Astrocyte (in vitro differentiated cells and primary cell): ENCODE measurements around the gene NKAIN2. TPM values are rescaled to one million over a fixed set of nuclear protein-coding genes. Genes with fewer than 3 reads are reported as not detected.
"Not testable (repeated sequence)": the region's sequence is repeated elsewhere in the genome, so short reads cannot be mapped to it uniquely, and the experiment has no call there.

ENCODE experiments used
- DNase-seq: peaks from one replicate; pipeline ENCODE4 v3.0.0-alpha.2; 2010; ENCODE audit warnings: low read depth
- FAIRE-seq: peaks from 2 replicates; lab custom pipeline; 2011; peaks lifted over from hg19 to GRCh38; lab: Jason Lieb, UNC
- H2AFZ ChIP-seq: 2 replicates; pipeline ENCODE4 v1.6.0; 2012; ENCODE audit warnings: low read depth, low read length, inconsistent platforms
- H3K27ac ChIP-seq: 2 replicates; pipeline ENCODE4 v1.5.1; 2011; ENCODE audit warnings: low read depth, low read length, inconsistent platforms
- H3K27me3 ChIP-seq: 2 replicates; pipeline ENCODE4 v1.6.0; 2011; ENCODE audit warnings: low read length, inconsistent platforms; ENCODE audit not compliant: insufficient read depth
- H3K36me3 ChIP-seq: 2 replicates; pipeline ENCODE4 v1.5.1; 2011; ENCODE audit warnings: low read length, inconsistent platforms; ENCODE audit not compliant: insufficient read depth
- H3K4me1 ChIP-seq: 2 replicates; pipeline ENCODE4 v1.5.1; 2011; ENCODE audit warnings: low read length, inconsistent platforms; ENCODE audit not compliant: insufficient read depth
- H3K4me2 ChIP-seq: 2 replicates; pipeline ENCODE4 v1.6.0; 2012; ENCODE audit warnings: low read length, inconsistent platforms
- H3K4me3 ChIP-seq: 2 replicates; pipeline ENCODE4 v1.5.1; 2011; ENCODE audit warnings: low read depth, mild to moderate bottlenecking, low read length, inconsistent platforms; ENCODE audit not compliant: insufficient read depth
- H3K79me2 ChIP-seq: 2 replicates; pipeline ENCODE4 v1.6.0; 2012; ENCODE audit warnings: mild to moderate bottlenecking, low read length, inconsistent platforms; ENCODE audit not compliant: insufficient read depth
- H3K9ac ChIP-seq: 2 replicates; pipeline ENCODE4 v1.6.0; 2012; ENCODE audit warnings: mild to moderate bottlenecking, low read length, inconsistent platforms
- H3K9me3 ChIP-seq: 2 replicates; pipeline ENCODE4 v1.5.1; 2012; ENCODE audit warnings: low read depth, mild to moderate bottlenecking, low read length, inconsistent platforms; ENCODE audit not compliant: insufficient read depth
- H4K20me1 ChIP-seq: 2 replicates; pipeline ENCODE4 v1.6.0; 2012; ENCODE audit warnings: low read length, inconsistent platforms; ENCODE audit not compliant: insufficient read depth
- H3K27ac Mint-ChIP-seq: one replicate; pipeline ENCODE4 v1.8.0; 2021; ENCODE audit warnings: mild to moderate bottlenecking, mixed read lengths; ENCODE audit not compliant: unreplicated experiment
- H3K27me3 Mint-ChIP-seq: one replicate; pipeline ENCODE4 v1.8.0; 2021; ENCODE audit warnings: low read depth, mixed read lengths; ENCODE audit not compliant: unreplicated experiment
- H3K36me3 Mint-ChIP-seq: one replicate; pipeline ENCODE4 v1.8.0; 2021; ENCODE audit warnings: low read depth, mixed read lengths; ENCODE audit not compliant: unreplicated experiment
- H3K4me1 Mint-ChIP-seq: one replicate; pipeline ENCODE4 v1.8.0; 2021; ENCODE audit warnings: low read depth, mixed read lengths; ENCODE audit not compliant: unreplicated experiment
- H3K4me3 Mint-ChIP-seq: one replicate; pipeline ENCODE4 v1.8.0; 2021; ENCODE audit warnings: mild to moderate bottlenecking, moderate library complexity, mixed read lengths; ENCODE audit not compliant: unreplicated experiment
- H3K9me3 Mint-ChIP-seq: one replicate; pipeline ENCODE4 v1.8.0; 2021; ENCODE audit warnings: mild to moderate bottlenecking, mixed read lengths; ENCODE audit not compliant: unreplicated experiment
- EZH2 ChIP-seq: IDR thresholded peaks from 2 replicates; pipeline ENCODE4 v1.6.1; 2012; ENCODE audit warnings: mild to moderate bottlenecking, low read length, inconsistent platforms; ENCODE audit not compliant: insufficient read depth
- total RNA-seq: library from RNA; stranded (reverse); gene quantifications from 2 replicates; pipeline ENCODE4 v1.2.1, GENCODE V29; 2021
- TF ChIP-seq, protein P1 (sequence below): IDR thresholded peaks from 2 replicates; pipeline ENCODE4 v1.5.1; 2011; ENCODE audit warnings: low read depth, mild to moderate bottlenecking, inconsistent platforms, low read length, moderate library complexity; ENCODE audit not compliant: insufficient read depth

The NKAIN2 gene
- total RNA-seq, 1 donor from 2014 or later, result 0.07 TPM

DNA sequence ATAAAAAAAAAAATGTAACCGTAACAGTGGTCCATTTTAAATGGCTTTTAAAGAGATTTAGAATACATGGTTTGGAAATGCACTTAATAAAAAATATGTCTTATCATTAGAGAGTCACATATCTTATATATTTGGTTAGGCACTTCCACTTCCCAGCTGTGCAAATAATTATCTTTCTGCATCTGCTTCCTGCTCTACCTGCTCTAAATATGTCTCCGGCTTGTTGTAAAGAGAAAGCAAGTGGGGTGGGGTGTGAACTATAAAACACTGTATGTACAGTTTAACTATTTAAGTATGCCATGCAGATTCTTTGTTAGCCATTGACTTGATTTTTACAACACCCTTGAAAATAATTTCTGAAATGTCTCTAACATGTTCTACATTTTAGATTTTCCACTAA is 106.3 kb downstream of the NKAIN2 start:
- Mint-ChIP-seq H3K9me3 (no peaks in the 10 kb centered on the region), H3K4me1 (no peaks in the 10 kb centered on the region), H3K27ac (no peak overlapping the region), H3K4me3 (no peak overlapping the region), H3K36me3 (no peaks in the 10 kb centered on the region), H3K27me3 (no peaks in the 10 kb centered on the region)
- H3K9me3 ChIP-seq, result no peaks in the 10 kb centered on the region
- TF ChIP-seq, protein P1, sequence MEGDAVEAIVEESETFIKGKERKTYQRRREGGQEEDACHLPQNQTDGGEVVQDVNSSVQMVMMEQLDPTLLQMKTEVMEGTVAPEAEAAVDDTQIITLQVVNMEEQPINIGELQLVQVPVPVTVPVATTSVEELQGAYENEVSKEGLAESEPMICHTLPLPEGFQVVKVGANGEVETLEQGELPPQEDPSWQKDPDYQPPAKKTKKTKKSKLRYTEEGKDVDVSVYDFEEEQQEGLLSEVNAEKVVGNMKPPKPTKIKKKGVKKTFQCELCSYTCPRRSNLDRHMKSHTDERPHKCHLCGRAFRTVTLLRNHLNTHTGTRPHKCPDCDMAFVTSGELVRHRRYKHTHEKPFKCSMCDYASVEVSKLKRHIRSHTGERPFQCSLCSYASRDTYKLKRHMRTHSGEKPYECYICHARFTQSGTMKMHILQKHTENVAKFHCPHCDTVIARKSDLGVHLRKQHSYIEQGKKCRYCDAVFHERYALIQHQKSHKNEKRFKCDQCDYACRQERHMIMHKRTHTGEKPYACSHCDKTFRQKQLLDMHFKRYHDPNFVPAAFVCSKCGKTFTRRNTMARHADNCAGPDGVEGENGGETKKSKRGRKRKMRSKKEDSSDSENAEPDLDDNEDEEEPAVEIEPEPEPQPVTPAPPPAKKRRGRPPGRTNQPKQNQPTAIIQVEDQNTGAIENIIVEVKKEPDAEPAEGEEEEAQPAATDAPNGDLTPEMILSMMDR, result no peak
- no peak for TF ChIP-seq EZH2
- DNase-seq (no peak), FAIRE-seq (no peak)
- H3K4me1 ChIP-seq, result peaks cover 4% of the 10 kb centered on the region
- H3K36me3 ChIP-seq, result no peaks in the 10 kb centered on the region
- no peak overlapping the region for H3K4me2 ChIP-seq
- no peak overlapping the region for H3K4me3 ChIP-seq
- no peaks in the 10 kb centered on the region for H4K20me1 ChIP-seq
- no peak overlapping the region for H3K27ac ChIP-seq
- H3K79me2 ChIP-seq, result no peaks in the 10 kb centered on the region
- no peak overlapping the region for H2AFZ ChIP-seq
- H3K9ac ChIP-seq, result no peak overlapping the region
- no peaks in the 10 kb centered on the region for H3K27me3 ChIP-seq

DNA sequence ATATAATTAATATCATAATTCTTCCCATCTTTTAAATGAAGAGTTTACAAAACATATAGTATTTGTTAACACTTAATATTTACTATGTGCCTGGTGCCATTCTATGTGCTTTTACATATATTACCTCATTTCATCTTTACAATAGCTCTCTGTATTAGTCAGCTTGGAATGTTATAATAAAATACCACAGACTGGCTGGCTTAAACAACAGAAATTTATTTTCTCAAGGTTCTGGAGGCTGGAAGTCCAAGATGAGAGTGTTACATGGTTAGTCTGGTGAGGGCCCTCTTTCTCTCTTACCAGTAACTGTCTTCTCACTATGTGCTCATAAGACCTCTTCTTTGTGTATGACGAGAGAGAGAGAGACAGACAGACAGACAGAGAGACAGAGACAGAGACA is 110.2 kb downstream of the NKAIN2 start:
- Histone ChIP-seq H3K79me2 (no peaks in the 10 kb centered on the region), H3K4me2 (no peak overlapping the region), H3K4me1 (peaks cover 4% of the 10 kb centered on the region), H2AFZ (peak overlapping the region; percentile 71), H3K27me3 (no peaks in the 10 kb centered on the region), H3K36me3 (no peaks in the 10 kb centered on the region), H3K9me3 (no peaks in the 10 kb centered on the region), H3K4me3 (no peak overlapping the region), H4K20me1 (no peaks in the 10 kb centered on the region), H3K27ac (no peak overlapping the region), H3K9ac (no peak overlapping the region)
- no peak for FAIRE-seq
- no peak overlapping the region for H3K27ac Mint-ChIP-seq
- no peaks in the 10 kb centered on the region for H3K27me3 Mint-ChIP-seq
- H3K4me1 Mint-ChIP-seq, result no peaks in the 10 kb centered on the region
- no peak overlapping the region for H3K4me3 Mint-ChIP-seq
- no peaks in the 10 kb centered on the region for H3K9me3 Mint-ChIP-seq
- DNase-seq, result peak; percentile 28
- TF ChIP-seq EZH2, result no peak
- TF ChIP-seq, protein P1, result no peak
- H3K36me3 Mint-ChIP-seq, result no peaks in the 10 kb centered on the region

DNA sequence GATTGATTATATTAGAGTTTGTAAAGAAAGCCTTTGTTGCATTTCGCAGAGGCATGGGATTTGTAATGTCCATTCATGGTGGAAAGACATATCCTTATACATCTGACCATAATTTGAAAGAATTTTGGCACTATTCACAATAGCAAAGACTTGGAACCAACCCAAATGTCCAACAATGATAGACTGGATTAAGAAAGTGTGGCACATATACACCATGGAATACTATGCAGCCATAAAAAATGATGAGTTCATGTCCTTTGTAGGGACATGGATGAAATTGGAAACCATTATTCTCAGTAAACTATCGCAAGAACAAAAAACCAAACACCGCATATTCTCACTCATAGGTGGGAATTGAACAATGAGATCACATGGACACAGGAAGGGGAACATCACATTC is 119.7 kb downstream of the NKAIN2 start:
- not testable (repeated sequence) for DNase-seq, H3K36me3 Mint-ChIP-seq, H3K9ac ChIP-seq, FAIRE-seq, H3K79me2 ChIP-seq, H3K4me3 ChIP-seq, H3K9me3 Mint-ChIP-seq, H3K4me2 ChIP-seq, H3K27me3 ChIP-seq, H2AFZ ChIP-seq, H3K36me3 ChIP-seq, H3K27ac ChIP-seq, H3K4me3 Mint-ChIP-seq, H3K4me1 ChIP-seq, H3K27ac Mint-ChIP-seq, H3K27me3 Mint-ChIP-seq, H4K20me1 ChIP-seq, H3K9me3 ChIP-seq
- peaks cover 19% of the 10 kb centered on the region for H3K4me1 Mint-ChIP-seq
